HCT116 (cell line): ENCODE data around the gene DAGLB.
"Not testable (repeated sequence)": the region's sequence is repeated elsewhere in the genome, so short reads cannot be mapped to it uniquely, and the experiment has no call there.

Experiments
- CTCF ChIP-seq, 3 experiments: fragments of 200-600 bp in 1 of 3; sonication (generic) in 1 of 3; IDR thresholded peaks in 2 of 3; conservative IDR thresholded peaks in 1 of 3; 2 replicates each; pipeline ENCODE4 v1.5.1; 2012 to 2017; ENCODE audit warnings: low read depth in 2 of 3, low read length in 2 of 3, antibody characterized with exemption in 1 of 3, borderline replicate concordance in 1 of 3, control low read depth in 1 of 3, mild to moderate bottlenecking in 1 of 3, mixed read lengths in 1 of 3, mixed run types in 1 of 3, moderate library complexity in 1 of 3; ENCODE audit not compliant: insufficient read depth in 1 of 3
- ELF1 ChIP-seq: IDR thresholded peaks from 2 replicates; pipeline ENCODE4 v1.6.1; 2012; ENCODE audit warnings: low read depth, borderline replicate concordance
- EZH2 ChIP-seq: fragments of 200-600 bp; sonication (generic); IDR thresholded peaks from 2 replicates; pipeline ENCODE4 v1.6.1; 2017; ENCODE audit warnings: antibody characterized with exemption, mixed run types
- POLR2A ChIP-seq: IDR thresholded peaks from 2 replicates; pipeline ENCODE4 v1.7.0; 2011; ENCODE audit warnings: borderline replicate concordance; ENCODE audit not compliant: insufficient read depth, insufficient read length; ENCODE audit errors: extremely low read depth
- POLR2AphosphoS5 ChIP-seq: IDR thresholded peaks from 2 replicates; pipeline ENCODE4 v1.6.1; 2011; ENCODE audit warnings: mild to moderate bottlenecking, low read depth, low read length, moderate library complexity

- not testable (repeated sequence) for TF ChIP-seq CTCF (IDR thresholded peaks at IDR 0.05 in 2 of 3, conservative IDR thresholded peaks at IDR 0.05 in 1 of 3; ENCODE audit: borderline replicate concordance in 1 of 3, insufficient read depth in 1 of 3, low read depth in 2 of 3, low read length in 2 of 3); EZH2; ELF1; POLR2AphosphoS5; POLR2A
Observed at GRCh38 chr7:6400243-6401105, 47.3 kb downstream of the DAGLB start.
